Neural cell (in vitro differentiated cells): ENCODE measurements around the gene CLEC10A. TPM values are rescaled to one million over a fixed set of nuclear protein-coding genes. Genes with fewer than 3 reads are reported as not detected.
"Not testable (repeated sequence)": the region's sequence is repeated elsewhere in the genome, so short reads cannot be mapped to it uniquely, and the experiment has no call there.

Experiments
- H2AFZ ChIP-seq: fragments of 200-600, 300-800 bp; sonication (generic), shearing (Covaris generic); 2 replicates; pipeline ENCODE4 v1.6.0; 2014; ENCODE audit warnings: low read depth, mild to moderate bottlenecking, antibody characterized with exemption, low read length, moderate library complexity
- H3F3A ChIP-seq: fragments of 200-600 bp; shearing (Covaris generic); 2 replicates; pipeline ENCODE4 v1.6.1; 2016; ENCODE audit warnings: mild to moderate bottlenecking, moderate library complexity, mixed read lengths, antibody characterized with exemption, low read length; ENCODE audit not compliant: insufficient read depth, poor library complexity, severe bottlenecking
- H3K27ac ChIP-seq: fragments of 200-600, 300-800 bp; sonication (generic), shearing (Covaris generic); 2 replicates; pipeline ENCODE4 v1.5.1; 2014; ENCODE audit warnings: mild to moderate bottlenecking, low read length, moderate library complexity
- H3K27me3 ChIP-seq: fragments of 300-800, 200-600 bp; sonication (generic), shearing (Covaris generic); 2 replicates; pipeline ENCODE4 v1.6.0; 2014; ENCODE audit warnings: mild to moderate bottlenecking, low read depth, low read length, moderate library complexity; ENCODE audit not compliant: insufficient read depth
- H3K36me3 ChIP-seq: fragments of 300-800, 200-600 bp; sonication (generic), shearing (Covaris generic); 2 replicates; pipeline ENCODE4 v1.5.1; 2014; ENCODE audit warnings: mild to moderate bottlenecking, antibody characterized with exemption, low read length, moderate library complexity; ENCODE audit not compliant: insufficient read depth
- H3K4me2 ChIP-seq: fragments of 300-800, 200-600 bp; sonication (generic), shearing (Covaris generic); 2 replicates; pipeline ENCODE4 v1.6.0; 2014; ENCODE audit warnings: mild to moderate bottlenecking, low read length
- H3K4me3 ChIP-seq: fragments of 300-800, 200-600 bp; sonication (generic), shearing (Covaris generic); 2 replicates; pipeline ENCODE4 v1.5.1; 2014; ENCODE audit warnings: mild to moderate bottlenecking, low read length, moderate library complexity
- H3K79me2 ChIP-seq: fragments of 200-600 bp; shearing (Covaris generic); replicated peaks from 2 replicates; pipeline ENCODE4 v1.6.0; 2014; ENCODE audit warnings: mild to moderate bottlenecking, low read length, moderate library complexity; ENCODE audit not compliant: insufficient read depth
- H3K9ac ChIP-seq: fragments of 300-800, 200-600 bp; sonication (generic), shearing (Covaris generic); 2 replicates; pipeline ENCODE4 v1.6.1; 2016; ENCODE audit warnings: mild to moderate bottlenecking, low read length, mixed read lengths
- H3K9me2 ChIP-seq: fragments of 200-600 bp; shearing (Covaris generic); 2 replicates; pipeline ENCODE4 v1.6.1; 2016; ENCODE audit warnings: mild to moderate bottlenecking, low read length, mixed read lengths; ENCODE audit not compliant: insufficient read depth
- H3K9me3 ChIP-seq: fragments of 200-600, 300-800 bp; sonication (generic), shearing (Covaris generic); 2 replicates; pipeline ENCODE4 v1.6.1; 2016; ENCODE audit warnings: mild to moderate bottlenecking, mixed run types, low read length, moderate library complexity, mixed read lengths
- H4K20me1 ChIP-seq: fragments of 200-600 bp; shearing (Covaris generic); 2 replicates; pipeline ENCODE4 v1.6.1; 2016; ENCODE audit warnings: mild to moderate bottlenecking, mixed run types; ENCODE audit not compliant: insufficient read depth
- EP300 ChIP-seq: fragments of 450-650 bp; conservative IDR thresholded peaks from 2 replicates; pipeline ENCODE4 v1.6.1; 2014; ENCODE audit warnings: antibody characterized with exemption, mild to moderate bottlenecking, moderate library complexity; ENCODE audit not compliant: poor library complexity, severe bottlenecking
- EZH2 ChIP-seq: fragments of 200-600, 300-800 bp; shearing (Covaris generic), sonication (generic); IDR thresholded peaks from 2 replicates; pipeline ENCODE4 v1.6.1; 2014; ENCODE audit warnings: antibody characterized with exemption, low read length, borderline replicate concordance, mild to moderate bottlenecking; ENCODE audit not compliant: insufficient read depth, poor library complexity, severe bottlenecking
- MXI1 ChIP-seq: fragments of 450-650 bp; conservative IDR thresholded peaks from 2 replicates; pipeline ENCODE4 v1.6.1; 2014; ENCODE audit warnings: antibody characterized with exemption, mild to moderate bottlenecking; ENCODE audit not compliant: poor library complexity, severe bottlenecking
- POLR2AphosphoS5 ChIP-seq: IDR thresholded peaks from 2 replicates; pipeline ENCODE4 v1.6.1; 2012
- RAD21 ChIP-seq: fragments of 450-650 bp; conservative IDR thresholded peaks from 2 replicates; pipeline ENCODE4 v1.6.1; 2014; ENCODE audit warnings: antibody characterized with exemption, mild to moderate bottlenecking, moderate library complexity
- TAF1 ChIP-seq: IDR thresholded peaks from 2 replicates; pipeline ENCODE4 v1.6.1; 2012; ENCODE audit warnings: low read depth
- polyA plus RNA-seq: library from polyadenylated mRNA; depleted of rRNA; stranded (reverse); fragments of >200 nt; gene quantifications from 2 replicates; pipeline ENCODE4 v1.2.3, GENCODE V29; 2014
- TF ChIP-seq, protein P1 (sequence below): fragments of 450-650 bp; IDR thresholded peaks from 2 replicates; pipeline ENCODE4 v1.5.1; 2014; ENCODE audit warnings: antibody characterized with exemption, mild to moderate bottlenecking, moderate library complexity; ENCODE audit not compliant: poor library complexity, severe bottlenecking
- TF ChIP-seq, protein P2 (sequence below): IDR thresholded peaks from 2 replicates; pipeline ENCODE4 v1.6.1; 2012; ENCODE audit warnings: borderline replicate concordance

The CLEC10A gene
- polyA plus RNA-seq, 1 donor from 2014 or later = not detected

DNA sequence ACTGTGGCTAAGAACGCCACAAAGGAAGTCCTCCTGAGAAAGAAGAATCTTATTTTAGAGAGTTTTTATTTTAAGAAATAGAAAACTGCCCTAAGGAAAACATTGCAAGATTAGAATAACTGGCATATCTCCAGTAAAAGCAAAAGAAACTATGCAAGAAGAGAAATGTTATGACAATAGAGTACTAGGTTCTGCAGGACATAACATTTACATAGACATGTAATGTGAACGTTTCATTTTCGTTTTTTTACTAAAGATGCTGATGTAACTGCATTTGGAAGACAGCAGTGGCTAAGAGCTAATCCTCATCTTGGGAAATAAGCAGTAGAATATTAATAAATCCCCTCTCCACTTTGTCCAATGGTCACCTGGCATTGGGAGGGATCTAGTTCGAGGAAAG lies 42.3 kb upstream of the CLEC10A start:
- no peaks in the 10 kb centered on the region for H4K20me1 ChIP-seq
- H3K79me2 ChIP-seq = no peaks in the 10 kb centered on the region
- no peak for TF ChIP-seq MXI1
- no peak for TF ChIP-seq TAF1
- TF ChIP-seq, protein P1, sequence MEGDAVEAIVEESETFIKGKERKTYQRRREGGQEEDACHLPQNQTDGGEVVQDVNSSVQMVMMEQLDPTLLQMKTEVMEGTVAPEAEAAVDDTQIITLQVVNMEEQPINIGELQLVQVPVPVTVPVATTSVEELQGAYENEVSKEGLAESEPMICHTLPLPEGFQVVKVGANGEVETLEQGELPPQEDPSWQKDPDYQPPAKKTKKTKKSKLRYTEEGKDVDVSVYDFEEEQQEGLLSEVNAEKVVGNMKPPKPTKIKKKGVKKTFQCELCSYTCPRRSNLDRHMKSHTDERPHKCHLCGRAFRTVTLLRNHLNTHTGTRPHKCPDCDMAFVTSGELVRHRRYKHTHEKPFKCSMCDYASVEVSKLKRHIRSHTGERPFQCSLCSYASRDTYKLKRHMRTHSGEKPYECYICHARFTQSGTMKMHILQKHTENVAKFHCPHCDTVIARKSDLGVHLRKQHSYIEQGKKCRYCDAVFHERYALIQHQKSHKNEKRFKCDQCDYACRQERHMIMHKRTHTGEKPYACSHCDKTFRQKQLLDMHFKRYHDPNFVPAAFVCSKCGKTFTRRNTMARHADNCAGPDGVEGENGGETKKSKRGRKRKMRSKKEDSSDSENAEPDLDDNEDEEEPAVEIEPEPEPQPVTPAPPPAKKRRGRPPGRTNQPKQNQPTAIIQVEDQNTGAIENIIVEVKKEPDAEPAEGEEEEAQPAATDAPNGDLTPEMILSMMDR = no peak
- H3K36me3 ChIP-seq = no peaks in the 10 kb centered on the region
- H3K27me3 ChIP-seq = no peaks in the 10 kb centered on the region
- H3K4me3 ChIP-seq = no peak overlapping the region
- no peak overlapping the region for H3K9ac ChIP-seq
- H3K9me3 ChIP-seq = no peaks in the 10 kb centered on the region
- H3K4me2 ChIP-seq = no peak overlapping the region
- H3K27ac ChIP-seq = no peak overlapping the region
- no peaks in the 10 kb centered on the region for H3K9me2 ChIP-seq
- no peaks in the 10 kb centered on the region for H3F3A ChIP-seq
- H2AFZ ChIP-seq = no peak overlapping the region

DNA sequence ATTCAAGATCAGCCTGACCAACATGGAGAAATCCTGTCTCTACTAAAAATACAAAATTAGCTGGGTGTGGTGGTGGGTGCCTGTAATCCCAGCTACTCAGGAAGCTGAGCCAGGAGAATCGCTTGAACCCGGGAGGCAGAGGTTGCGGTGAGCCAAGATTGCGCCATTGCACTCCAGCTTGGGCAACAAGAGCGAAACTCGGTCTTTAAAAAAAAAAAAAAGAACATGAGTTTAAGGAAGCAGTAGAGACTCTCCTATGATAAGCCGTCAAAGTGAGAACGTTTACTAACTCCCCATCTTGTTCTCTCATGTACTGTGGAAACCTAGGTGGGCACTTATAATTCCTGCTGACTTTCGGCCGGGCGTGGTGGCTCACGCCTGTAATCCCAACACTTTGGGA lies 40.6 kb upstream of the CLEC10A start:
- H2AFZ ChIP-seq, H4K20me1 ChIP-seq, H3K9ac ChIP-seq, H3K36me3 ChIP-seq, H3K4me3 ChIP-seq, H3K4me2 ChIP-seq, H3F3A ChIP-seq, H3K27ac ChIP-seq, H3K27me3 ChIP-seq, H3K9me2 ChIP-seq, H3K9me3 ChIP-seq, H3K79me2 ChIP-seq: not testable (repeated sequence)

DNA sequence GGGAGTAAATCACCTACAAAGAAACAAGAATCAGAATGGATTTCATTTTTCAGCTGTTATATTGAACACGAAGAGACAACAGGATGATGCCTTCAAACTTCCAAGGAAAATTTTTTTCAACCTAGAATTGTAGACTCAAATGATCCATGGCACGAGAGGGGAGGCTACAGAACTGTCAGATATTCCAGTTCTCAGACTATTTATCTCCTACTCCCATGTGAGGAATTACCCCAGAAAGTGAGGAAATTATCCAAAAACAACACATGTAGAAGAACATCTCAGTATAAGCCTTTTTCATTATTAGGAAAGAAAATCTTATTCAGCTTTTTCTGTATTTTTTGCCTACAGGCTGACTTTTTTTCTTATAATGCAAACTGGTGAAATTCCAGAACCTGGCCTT lies 40.1 kb upstream of the CLEC10A start:
- no peaks in the 10 kb centered on the region for H3F3A ChIP-seq
- H3K4me2 ChIP-seq = no peak overlapping the region
- H3K9me3 ChIP-seq = no peaks in the 10 kb centered on the region
- H3K4me3 ChIP-seq = no peak overlapping the region
- H4K20me1 ChIP-seq = no peaks in the 10 kb centered on the region
- H3K36me3 ChIP-seq = no peaks in the 10 kb centered on the region
- no peak overlapping the region for H2AFZ ChIP-seq
- H3K79me2 ChIP-seq = no peaks in the 10 kb centered on the region
- H3K27ac ChIP-seq = no peak overlapping the region
- no peak overlapping the region for H3K9ac ChIP-seq
- H3K27me3 ChIP-seq = no peaks in the 10 kb centered on the region
- no peaks in the 10 kb centered on the region for H3K9me2 ChIP-seq
- TF ChIP-seq, protein P1 = no peak
- TF ChIP-seq TAF1 = no peak
- TF ChIP-seq EZH2 = no peak
- no peak for TF ChIP-seq EP300
- TF ChIP-seq, protein P2, sequence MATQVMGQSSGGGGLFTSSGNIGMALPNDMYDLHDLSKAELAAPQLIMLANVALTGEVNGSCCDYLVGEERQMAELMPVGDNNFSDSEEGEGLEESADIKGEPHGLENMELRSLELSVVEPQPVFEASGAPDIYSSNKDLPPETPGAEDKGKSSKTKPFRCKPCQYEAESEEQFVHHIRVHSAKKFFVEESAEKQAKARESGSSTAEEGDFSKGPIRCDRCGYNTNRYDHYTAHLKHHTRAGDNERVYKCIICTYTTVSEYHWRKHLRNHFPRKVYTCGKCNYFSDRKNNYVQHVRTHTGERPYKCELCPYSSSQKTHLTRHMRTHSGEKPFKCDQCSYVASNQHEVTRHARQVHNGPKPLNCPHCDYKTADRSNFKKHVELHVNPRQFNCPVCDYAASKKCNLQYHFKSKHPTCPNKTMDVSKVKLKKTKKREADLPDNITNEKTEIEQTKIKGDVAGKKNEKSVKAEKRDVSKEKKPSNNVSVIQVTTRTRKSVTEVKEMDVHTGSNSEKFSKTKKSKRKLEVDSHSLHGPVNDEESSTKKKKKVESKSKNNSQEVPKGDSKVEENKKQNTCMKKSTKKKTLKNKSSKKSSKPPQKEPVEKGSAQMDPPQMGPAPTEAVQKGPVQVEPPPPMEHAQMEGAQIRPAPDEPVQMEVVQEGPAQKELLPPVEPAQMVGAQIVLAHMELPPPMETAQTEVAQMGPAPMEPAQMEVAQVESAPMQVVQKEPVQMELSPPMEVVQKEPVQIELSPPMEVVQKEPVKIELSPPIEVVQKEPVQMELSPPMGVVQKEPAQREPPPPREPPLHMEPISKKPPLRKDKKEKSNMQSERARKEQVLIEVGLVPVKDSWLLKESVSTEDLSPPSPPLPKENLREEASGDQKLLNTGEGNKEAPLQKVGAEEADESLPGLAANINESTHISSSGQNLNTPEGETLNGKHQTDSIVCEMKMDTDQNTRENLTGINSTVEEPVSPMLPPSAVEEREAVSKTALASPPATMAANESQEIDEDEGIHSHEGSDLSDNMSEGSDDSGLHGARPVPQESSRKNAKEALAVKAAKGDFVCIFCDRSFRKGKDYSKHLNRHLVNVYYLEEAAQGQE = no peak
- no peak for TF ChIP-seq MXI1
- no peak for TF ChIP-seq RAD21
- no peak for TF ChIP-seq POLR2AphosphoS5
